Measurements from ENCODE around the gene CHST15.
"Not testable (repeated sequence)": the region's sequence is repeated elsewhere in the genome, so short reads cannot be mapped to it uniquely, and the experiment has no call there.

The CHST15 gene

DNA sequence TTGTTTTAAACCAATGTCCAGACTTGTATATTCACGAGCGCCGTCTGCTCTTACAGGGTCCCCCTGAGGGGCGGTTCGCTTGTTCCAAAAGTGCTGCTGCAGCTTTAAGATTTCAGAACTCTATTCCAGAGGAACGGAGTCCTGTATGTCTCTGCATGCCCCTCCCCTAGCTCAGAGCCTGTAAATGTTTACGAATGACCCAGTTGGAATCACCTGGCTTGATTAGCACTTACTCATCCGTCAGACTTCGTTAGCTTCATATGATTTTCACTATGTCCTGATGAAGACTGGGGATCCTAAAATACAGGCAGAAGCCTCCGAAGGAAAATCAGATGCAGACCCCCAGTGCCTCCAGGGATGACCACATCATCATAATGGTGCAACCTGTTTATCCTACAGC lies 4.5 kb upstream of the CHST15 start:
- no peak for DNase-seq

DNA sequence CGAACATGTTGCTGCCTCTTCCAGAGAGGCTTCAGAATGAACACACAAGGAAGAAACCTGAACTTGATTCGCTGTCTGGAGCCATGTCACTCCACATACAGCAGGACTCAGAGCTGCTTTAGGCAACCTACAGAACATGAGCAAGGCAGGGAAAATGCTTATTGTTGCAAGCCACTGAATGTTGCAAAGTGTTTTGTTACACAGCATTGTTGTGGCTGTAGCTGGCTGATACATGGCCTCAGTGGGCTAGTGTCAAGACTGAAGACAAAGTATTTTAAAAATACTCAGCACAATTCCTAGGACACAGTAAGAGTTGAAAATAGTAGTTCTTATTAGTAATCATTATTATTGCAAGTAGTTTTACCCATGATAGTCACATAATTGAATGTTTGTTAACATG lies 3.1 kb upstream of the CHST15 start:
- no peak for DNase-seq

- not testable (repeated sequence) for DNase-seq
These were observed 2.4 kb upstream of the CHST15 start for GRCh38 chr10:124095801-124096200.

DNA sequence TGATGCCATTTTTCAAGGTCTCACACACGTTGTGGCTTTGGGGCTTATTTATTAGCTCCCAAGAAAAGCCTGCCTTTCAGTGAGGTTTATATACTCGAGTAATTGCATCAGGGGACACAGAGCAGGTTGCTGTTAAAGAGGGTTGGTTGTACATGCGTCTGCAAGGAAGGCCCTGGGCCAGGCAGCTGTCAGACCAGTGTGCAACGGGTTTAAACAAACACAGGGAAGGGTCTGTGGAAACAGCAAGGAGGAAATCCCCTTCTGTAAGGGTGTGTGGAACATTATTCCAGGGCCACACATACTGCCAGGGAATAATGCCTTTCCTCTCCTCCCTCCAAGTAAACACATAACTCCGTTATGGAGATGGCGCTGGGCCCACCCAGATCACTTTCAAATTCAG lies 1.7 kb upstream of the CHST15 start:
- DNase-seq: no peak

DNA sequence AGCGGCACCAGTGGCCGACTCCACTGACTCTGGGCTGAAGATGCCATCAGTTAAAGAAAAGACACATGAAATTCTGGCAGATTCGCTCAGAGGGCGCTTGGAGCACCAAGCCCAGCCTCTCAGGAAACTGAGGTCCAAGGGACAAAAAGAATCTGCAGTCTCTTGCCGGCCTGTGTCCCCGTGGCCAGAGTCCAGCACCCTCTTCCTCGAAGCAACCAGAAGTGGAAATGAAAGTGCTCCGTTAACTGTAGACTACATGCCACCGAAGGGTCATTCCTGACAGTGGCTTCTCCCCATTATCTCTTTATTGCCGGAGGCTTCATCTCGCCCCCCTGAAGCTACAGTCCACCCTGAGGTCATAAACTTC lies 1.0 kb upstream of the CHST15 start:
- no peak for DNase-seq

DNA sequence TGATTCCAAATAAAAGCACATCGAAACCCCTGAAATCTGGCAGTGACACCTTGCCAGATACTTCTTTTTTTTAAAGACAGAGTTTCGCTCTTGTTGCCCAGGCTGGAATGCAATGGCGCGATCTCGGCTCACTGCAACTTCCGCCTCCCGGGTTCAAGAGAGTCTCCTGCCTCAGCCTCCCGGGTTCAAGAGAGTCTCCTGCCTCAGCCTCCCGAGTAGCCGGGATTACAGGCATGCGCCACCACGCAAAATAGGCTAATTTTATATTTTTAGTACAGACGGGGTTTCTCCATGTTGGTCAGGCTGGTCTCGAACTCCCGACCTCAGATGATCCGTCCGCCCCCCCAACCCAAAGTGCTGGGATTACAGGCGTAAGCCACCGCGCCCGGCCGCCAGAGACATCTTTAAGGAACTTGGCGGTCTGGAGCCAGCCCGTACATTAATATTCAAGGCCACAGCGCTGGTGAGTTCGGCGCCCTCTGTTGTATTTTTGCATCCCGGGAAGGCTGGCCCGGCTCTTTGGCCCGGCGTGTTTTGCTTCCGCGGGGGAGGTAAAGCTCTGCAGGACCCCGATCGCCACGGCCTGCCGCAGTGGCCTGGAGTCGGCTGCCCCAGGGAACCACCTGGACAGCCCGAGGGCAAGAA lies 498 bp upstream of the CHST15 start:
- not testable (repeated sequence) for DNase-seq

DNA sequence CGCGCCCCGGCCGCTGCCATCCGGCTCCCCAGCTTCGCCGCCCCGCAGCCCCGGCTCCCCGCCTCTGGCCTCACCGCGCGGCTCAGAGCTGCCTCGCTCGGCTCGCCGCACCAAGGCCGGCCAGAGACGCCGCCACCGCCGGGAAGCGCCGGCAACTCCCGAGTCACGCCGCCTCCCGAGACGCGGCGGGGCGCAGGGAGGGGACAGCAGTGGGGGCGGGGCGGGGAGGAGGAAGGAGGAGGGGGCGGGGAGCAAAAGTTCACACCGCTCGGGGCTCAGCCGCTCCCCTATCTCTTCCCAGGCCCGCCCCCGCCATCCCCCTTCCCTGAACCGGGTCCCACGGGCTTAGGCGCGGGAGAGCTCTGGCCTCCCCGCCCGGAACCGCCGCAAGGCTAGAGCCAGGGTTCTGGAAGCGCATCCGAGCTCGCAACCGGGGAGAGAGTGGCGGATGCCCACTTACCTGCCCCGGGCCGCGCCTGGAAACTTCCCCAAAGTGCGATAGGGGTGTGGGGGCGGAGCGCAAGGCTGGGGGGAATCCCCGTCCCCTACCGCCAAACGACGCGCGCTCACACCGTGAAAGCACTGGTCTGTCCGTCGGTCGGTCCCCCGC lies 1.0 kb downstream of the CHST15 start:
- no peak for DNase-seq

DNA sequence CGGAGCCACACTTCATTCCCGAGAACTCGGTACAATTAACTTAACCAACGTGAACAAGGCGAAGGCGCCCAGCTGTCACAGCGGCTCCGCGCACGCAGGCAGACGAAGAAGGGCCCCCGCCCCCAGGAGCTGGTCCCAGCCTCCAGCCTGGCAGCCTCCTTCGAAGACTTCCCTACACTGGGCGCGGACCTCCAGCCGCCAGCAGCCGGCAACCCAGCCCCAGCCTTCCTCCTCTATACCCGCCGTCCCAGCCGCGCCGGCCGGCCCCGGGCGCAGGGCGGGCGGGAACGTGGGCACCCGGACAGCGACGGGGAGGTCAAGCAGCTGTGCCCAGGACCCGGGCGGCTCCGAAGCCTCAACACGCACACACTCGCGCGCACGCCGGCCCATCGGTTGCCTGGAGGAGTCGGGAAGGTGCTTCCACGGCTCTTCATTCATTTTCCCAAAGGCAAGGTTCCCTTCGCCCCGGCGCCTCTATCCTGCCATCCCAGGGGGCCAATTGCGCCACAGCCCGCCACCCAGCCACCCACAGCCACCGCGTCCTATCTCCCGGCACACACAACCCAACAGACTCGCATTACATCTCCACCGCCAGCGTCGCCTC lies 1.6 kb downstream of the CHST15 start:
- no peak for DNase-seq

GRCh38 chr10:124090601-124091209 lies 2.7 kb downstream of the CHST15 start:
- DNase-seq: no peak

- no peak for DNase-seq
These were observed 3.5 kb downstream of the CHST15 start for GRCh38 chr10:124089859-124090258.

DNA sequence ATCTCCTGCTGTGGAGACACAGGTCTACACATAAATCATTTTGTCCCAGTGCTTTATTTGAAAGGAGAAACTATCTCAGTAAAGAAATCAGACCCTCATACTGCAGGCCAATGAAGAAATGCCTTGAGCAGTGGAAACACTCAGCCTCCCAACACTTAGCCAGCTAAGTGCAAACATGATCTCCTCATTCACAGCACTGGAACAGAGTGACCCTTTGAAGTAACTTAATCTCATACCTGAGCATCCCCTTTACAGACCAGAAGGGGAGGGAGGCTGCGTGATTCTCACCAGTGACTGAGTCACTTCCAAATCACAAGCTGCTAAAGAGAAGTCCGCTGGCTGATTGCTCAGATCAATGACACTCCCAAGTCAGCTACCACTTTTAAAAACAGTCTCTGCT lies 4.5 kb downstream of the CHST15 start:
- DNase-seq: no peak

GRCh38 chr10:124087672-124088634 lies 5.4 kb downstream of the CHST15 start:
- DNase-seq: no peak

DNA sequence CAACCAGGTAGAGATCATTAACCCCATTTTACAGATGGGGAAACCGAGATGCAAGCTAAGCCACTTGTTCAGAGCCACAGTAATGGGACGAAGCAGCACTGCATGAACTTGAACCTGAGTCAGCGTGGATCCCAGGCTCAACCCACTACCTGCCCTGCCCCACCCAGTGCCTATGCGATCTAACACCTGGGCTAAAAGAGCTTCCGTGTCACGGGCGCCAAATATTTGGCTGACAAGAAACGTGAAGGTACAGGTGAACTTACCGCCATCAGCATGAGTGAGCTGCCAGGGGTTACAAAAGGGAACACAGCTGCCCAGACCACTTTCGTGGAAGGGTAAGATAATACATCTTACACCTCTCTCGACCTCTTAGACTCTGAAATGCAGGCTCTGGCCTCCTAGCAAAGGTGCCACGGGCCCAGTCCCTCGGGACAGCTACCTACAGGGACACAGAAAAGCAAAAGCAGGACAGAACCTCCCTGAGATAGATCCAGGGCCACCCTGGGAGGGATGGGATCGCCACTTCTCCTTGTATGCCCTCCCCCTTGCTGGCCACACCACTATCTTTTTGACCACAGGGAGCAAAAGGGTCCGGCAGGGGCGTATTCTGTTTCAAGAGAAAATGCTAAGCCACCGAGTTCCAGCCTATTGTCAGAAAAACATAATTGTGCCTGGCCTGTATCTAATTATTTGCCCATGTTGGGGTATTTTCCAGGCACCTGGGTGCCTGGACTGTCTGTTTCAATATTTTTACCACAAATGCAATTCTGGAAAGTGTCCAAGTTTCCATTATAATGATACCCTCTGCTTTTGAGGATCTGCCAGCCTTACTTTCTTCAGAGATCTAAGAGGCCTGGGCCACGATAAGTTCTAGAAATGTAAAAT lies 6.4 kb downstream of the CHST15 start:
- no peak for DNase-seq

DNA sequence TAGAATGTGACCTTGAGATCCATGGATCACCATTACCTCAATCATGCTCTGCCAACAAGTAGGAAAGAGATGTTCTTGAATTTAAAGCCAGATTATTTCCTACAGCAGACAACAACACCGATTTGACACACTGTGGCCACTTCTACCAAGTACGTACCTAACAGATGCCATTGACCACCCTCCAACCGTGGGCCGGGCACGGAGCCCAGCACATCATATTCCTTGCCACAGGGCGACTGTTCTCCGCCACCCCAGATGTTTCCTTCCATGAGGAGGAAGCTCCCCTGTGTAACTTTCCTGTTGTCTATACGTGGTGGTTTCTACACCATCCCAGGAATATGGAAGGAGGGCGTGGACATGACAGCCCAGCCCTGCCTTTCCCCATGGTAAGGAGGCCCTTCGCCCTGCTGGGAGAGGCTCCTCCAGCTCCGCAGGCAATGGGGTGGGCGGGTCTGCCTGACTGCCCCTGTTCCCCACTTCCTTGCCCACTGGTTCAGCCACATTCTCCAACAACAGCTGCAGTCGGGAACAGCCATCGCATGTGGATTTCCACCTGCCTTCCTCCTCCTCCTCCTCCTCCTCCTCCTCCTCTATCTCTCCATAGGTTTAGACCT lies 7.2 kb downstream of the CHST15 start:
- no peak for DNase-seq

- no peak for DNase-seq
These were observed 7.7 kb downstream of the CHST15 start for GRCh38 chr10:124085680-124086079.

- DNase-seq: no peak
These were observed 8.7 kb downstream of the CHST15 start for GRCh38 chr10:124084708-124085107.

- DNase-seq: no peak
These were observed 9.5 kb downstream of the CHST15 start for GRCh38 chr10:124083740-124084397.

- no peak for DNase-seq
These were observed 10.2 kb downstream of the CHST15 start for GRCh38 chr10:124083047-124083739.

GRCh38 chr10:124082555-124082954 lies 10.8 kb downstream of the CHST15 start:
- DNase-seq: no peak

DNA sequence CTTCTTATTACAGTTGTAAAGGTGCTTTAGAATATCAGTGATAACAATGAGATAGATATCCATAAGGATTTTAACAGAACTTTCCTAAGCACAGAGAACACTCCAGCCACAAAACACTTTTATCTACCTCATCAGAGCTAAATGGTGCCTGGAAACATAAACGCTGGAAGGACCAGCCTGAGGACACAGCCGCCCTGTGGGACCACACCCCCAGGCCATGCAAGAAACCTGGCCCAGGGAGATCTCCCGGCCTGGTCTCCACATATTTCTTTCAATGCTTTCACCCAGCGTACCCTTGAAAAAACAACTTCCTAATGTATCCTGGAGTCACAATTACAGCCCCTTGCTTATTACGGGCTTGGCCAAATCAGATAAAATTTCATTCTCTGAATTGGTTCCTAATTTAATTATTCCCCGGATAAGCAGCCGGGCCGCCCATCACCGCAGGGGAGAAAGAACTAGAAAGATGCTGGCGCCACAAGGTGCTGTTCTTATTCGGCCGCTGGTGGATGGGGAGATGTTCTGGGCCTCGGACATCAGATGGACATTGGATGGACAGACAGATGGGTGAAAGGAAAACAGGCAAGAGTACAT lies 11.8 kb downstream of the CHST15 start:
- DNase-seq: no peak
